ENCODE measurements around the gene PHTF1.
"Not testable (repeated sequence)": the region's sequence is repeated elsewhere in the genome, so short reads cannot be mapped to it uniquely, and the experiment has no call there.

PHTF1 gene

DNA sequence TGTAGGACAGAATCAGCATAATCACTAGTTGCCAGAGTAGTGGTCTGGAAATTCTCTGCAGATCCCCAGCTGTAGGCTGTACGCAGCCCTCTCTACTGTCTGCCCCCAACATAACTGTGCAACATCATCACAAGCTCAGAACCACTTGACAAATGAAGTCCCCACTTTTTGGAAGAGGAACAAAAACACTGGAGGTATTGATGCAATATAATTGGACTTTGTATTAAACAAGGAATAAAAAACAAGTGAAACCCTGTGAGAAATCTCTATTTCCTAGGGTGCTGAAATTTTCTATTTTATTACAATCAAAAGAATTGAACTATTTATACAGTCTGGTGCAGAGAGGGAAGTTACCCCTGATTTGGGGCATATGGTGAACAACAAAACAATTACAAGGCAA lies 15.2 kb downstream of the PHTF1 start:
- no peak for DNase-seq (ENCODE audit: extremely low spot score)
- TF ChIP-seq BHLHE40 (IDR thresholded peaks at IDR 0.05; ENCODE audit: borderline replicate concordance), result no peak
- TF ChIP-seq NFRKB (IDR thresholded peaks at IDR 0.05), result no peak
- no peak for TF ChIP-seq LEF1 (IDR thresholded peaks at IDR 0.05; ENCODE audit: borderline replicate concordance)
- TF ChIP-seq ELF4 (IDR thresholded peaks at IDR 0.05), result no peak
- no peak for TF ChIP-seq HDGF (IDR thresholded peaks at IDR 0.05; ENCODE audit: borderline replicate concordance)
- TF ChIP-seq FOXA1 (IDR thresholded peaks at IDR 0.05), result no peak
- no peak for TF ChIP-seq FOXK2 (IDR thresholded peaks at IDR 0.05)
- TF ChIP-seq CTBP1 (IDR thresholded peaks at IDR 0.05; ENCODE audit: borderline replicate concordance), result no peak
- no peak for TF ChIP-seq SP1 (IDR thresholded peaks at IDR 0.05)
- POLR2A ChIA-PET, result no interaction called here
- CTCF ChIA-PET, result no interaction called here

- ChIA-PET CTCF (no interaction called here), POLR2A (no interaction called here)
- DNase-seq (ENCODE audit: extremely low spot score), result no peak
- TF ChIP-seq ZNF384 (IDR thresholded peaks at IDR 0.05) (no peak), FOXK2 (IDR thresholded peaks at IDR 0.05) (no peak), SP1 (IDR thresholded peaks at IDR 0.05) (no peak), BHLHE40 (IDR thresholded peaks at IDR 0.05; ENCODE audit: borderline replicate concordance) (no peak), TARDBP (IDR thresholded peaks at IDR 0.05) (no peak), ELF4 (IDR thresholded peaks at IDR 0.05) (no peak), NFRKB (IDR thresholded peaks at IDR 0.05) (no peak)
Observed at GRCh38 chr1:113742515-113742914, 16.8 kb downstream of the PHTF1 start.

- TF ChIP-seq ELF4 (IDR thresholded peaks at IDR 0.05), result no peak
- TF ChIP-seq SP1 (IDR thresholded peaks at IDR 0.05), result no peak
- TF ChIP-seq CTBP1 (IDR thresholded peaks at IDR 0.05; ENCODE audit: borderline replicate concordance), result no peak
- no peak for TF ChIP-seq FOXA1 (IDR thresholded peaks at IDR 0.05)
- TF ChIP-seq ARNT (IDR thresholded peaks at IDR 0.05), result no peak
- TF ChIP-seq L3MBTL2 (conservative IDR thresholded peaks at IDR 0.05), result no peak
- no peak for TF ChIP-seq FOXK2 (IDR thresholded peaks at IDR 0.05)
- TF ChIP-seq ZNF384 (IDR thresholded peaks at IDR 0.05), result no peak
- no peak for TF ChIP-seq HDGF (IDR thresholded peaks at IDR 0.05; ENCODE audit: borderline replicate concordance)
- TF ChIP-seq NFRKB (IDR thresholded peaks at IDR 0.05), result no peak
- TF ChIP-seq BHLHE40 (IDR thresholded peaks at IDR 0.05; ENCODE audit: borderline replicate concordance), result no peak
- no peak for TF ChIP-seq LEF1 (IDR thresholded peaks at IDR 0.05; ENCODE audit: borderline replicate concordance)
- no peak for TF ChIP-seq FOXM1 (IDR thresholded peaks at IDR 0.05; ENCODE audit: borderline replicate concordance)
- no peak for TF ChIP-seq SUZ12 (IDR thresholded peaks at IDR 0.05)
- POLR2A ChIA-PET, result no interaction called here
- DNase-seq (ENCODE audit: extremely low spot score), result no peak
- CTCF ChIA-PET, result no interaction called here
Observed at GRCh38 chr1:113734357-113735055, 24.8 kb downstream of the PHTF1 start.

DNA sequence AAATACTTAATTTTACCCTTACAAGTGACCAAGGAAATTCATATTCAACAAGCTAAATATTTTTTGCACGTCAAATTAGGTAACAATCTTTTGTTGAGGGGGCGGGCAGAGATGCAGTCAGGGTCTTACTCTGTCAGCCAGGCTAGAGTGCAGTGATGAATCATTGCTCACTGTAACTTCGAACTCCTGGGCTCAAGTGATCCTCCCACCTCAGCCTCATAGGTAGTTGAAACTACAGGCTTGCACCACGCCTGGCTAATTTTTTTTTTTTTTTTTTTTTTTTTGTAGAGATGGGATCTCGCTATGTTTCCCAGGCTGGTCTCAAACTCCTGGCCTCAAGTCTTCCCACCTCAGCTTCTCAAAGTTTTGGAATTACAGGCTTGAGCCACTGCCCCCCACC lies 26.5 kb downstream of the PHTF1 start:
- ChIA-PET POLR2A (no interaction called here), CTCF (no interaction called here)
- TF ChIP-seq L3MBTL2 (conservative IDR thresholded peaks at IDR 0.05), result no peak
- no peak for TF ChIP-seq SP1 (IDR thresholded peaks at IDR 0.05)
- no peak for TF ChIP-seq SUZ12 (IDR thresholded peaks at IDR 0.05)
- TF ChIP-seq ARNT (IDR thresholded peaks at IDR 0.05), result no peak
- no peak for TF ChIP-seq BHLHE40 (IDR thresholded peaks at IDR 0.05; ENCODE audit: borderline replicate concordance)
- no peak for TF ChIP-seq FOXA1 (IDR thresholded peaks at IDR 0.05)
- no peak for TF ChIP-seq ELF4 (IDR thresholded peaks at IDR 0.05)
- no peak for TF ChIP-seq FOXM1 (IDR thresholded peaks at IDR 0.05; ENCODE audit: borderline replicate concordance)
- TF ChIP-seq PKNOX1 (IDR thresholded peaks at IDR 0.05), result no peak
- no peak for TF ChIP-seq CTBP1 (IDR thresholded peaks at IDR 0.05; ENCODE audit: borderline replicate concordance)
- no peak for TF ChIP-seq FOXK2 (IDR thresholded peaks at IDR 0.05)
- TF ChIP-seq LEF1 (IDR thresholded peaks at IDR 0.05; ENCODE audit: borderline replicate concordance), result no peak
- TF ChIP-seq NFRKB (IDR thresholded peaks at IDR 0.05), result no peak
- no peak for TF ChIP-seq TARDBP (IDR thresholded peaks at IDR 0.05)
- no peak for TF ChIP-seq ZNF384 (IDR thresholded peaks at IDR 0.05)
- TF ChIP-seq HDGF (IDR thresholded peaks at IDR 0.05; ENCODE audit: borderline replicate concordance), result no peak
- DNase-seq (ENCODE audit: extremely low spot score), result no peak

- TF ChIP-seq ARNT (IDR thresholded peaks at IDR 0.05), result no peak
- TF ChIP-seq NFRKB (IDR thresholded peaks at IDR 0.05), result no peak
- CTCF ChIA-PET, result no interaction called here
- POLR2A ChIA-PET, result no interaction called here
- DNase-seq (ENCODE audit: extremely low spot score), result no peak
Observed at GRCh38 chr1:113721010-113721409, 38.3 kb downstream of the PHTF1 start.

DNA sequence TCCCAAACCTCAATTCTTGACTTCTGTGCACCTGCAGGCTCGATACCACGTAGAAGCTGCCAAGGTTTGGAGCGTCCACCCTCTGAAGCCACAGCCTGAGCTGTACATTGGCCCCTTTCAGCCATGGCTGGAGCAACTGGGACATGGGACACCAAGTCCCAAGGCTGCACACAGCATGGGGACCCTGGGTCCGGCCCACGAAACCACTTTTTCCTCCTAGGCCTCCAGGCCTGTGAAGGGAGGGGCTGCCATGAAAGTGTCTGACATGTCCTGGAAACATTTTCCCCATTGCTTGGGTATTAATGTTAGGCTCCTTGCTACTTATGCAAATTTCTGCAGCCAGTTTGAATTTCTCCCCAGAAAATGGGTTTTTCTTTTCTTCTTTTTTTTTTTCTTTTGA lies 40.7 kb downstream of the PHTF1 start:
- POLR2A ChIA-PET, CTCF ChIA-PET: not testable (repeated sequence)

DNA sequence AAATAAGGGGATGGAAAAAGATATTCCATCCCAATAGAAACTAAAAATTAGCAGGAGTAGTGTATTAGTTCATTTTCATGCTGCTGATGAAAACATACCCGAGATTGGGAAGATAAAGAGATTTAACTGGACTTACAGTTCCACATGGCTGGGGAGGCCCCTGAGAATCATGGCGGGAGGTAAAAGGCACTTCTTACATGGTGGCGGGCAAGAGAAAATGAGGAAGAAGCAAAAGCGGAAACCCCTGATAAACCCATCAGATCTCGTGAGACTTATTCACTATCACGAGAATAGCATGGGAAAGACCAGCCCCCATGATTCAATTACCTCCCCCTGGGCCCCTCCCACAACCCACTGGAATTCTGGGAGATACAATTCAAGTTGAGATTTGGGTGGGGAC lies 41.8 kb downstream of the PHTF1 start:
- DNase-seq (ENCODE audit: extremely low spot score); POLR2A ChIA-PET; CTCF ChIA-PET: not testable (repeated sequence)

More for the DNA sequence above, 40.7 kb downstream of the PHTF1 start:
- not testable (repeated sequence) for DNase-seq (ENCODE audit: extremely low spot score)

GRCh38 chr1:113714606-113715269 lies 44.5 kb downstream of the PHTF1 start:
- CTCF ChIA-PET, result interaction anchor here (0.7 kb wide), 1 partner anchor 16 kb away, joined by 3 read pairs; no protein-coding TSS in a partner anchor
- TF ChIP-seq ZNF384 (IDR thresholded peaks at IDR 0.05) (no peak), HDGF (IDR thresholded peaks at IDR 0.05; ENCODE audit: borderline replicate concordance) (no peak), BHLHE40 (IDR thresholded peaks at IDR 0.05; ENCODE audit: borderline replicate concordance) (no peak), PKNOX1 (IDR thresholded peaks at IDR 0.05) (no peak), L3MBTL2 (conservative IDR thresholded peaks at IDR 0.05) (no peak), NFRKB (IDR thresholded peaks at IDR 0.05) (no peak), SP1 (IDR thresholded peaks at IDR 0.05) (no peak), SUZ12 (IDR thresholded peaks at IDR 0.05) (no peak), FOXK2 (IDR thresholded peaks at IDR 0.05) (no peak), LEF1 (IDR thresholded peaks at IDR 0.05; ENCODE audit: borderline replicate concordance) (no peak), FOXA1 (IDR thresholded peaks at IDR 0.05) (no peak), ELF4 (IDR thresholded peaks at IDR 0.05) (no peak), ARNT (IDR thresholded peaks at IDR 0.05) (no peak), TARDBP (IDR thresholded peaks at IDR 0.05) (no peak), CTBP1 (IDR thresholded peaks at IDR 0.05; ENCODE audit: borderline replicate concordance) (no peak), FOXM1 (IDR thresholded peaks at IDR 0.05; ENCODE audit: borderline replicate concordance) (no peak)
- DNase-seq (ENCODE audit: extremely low spot score), result no peak
- POLR2A ChIA-PET, result no interaction called here

Data from HEK293T (cell line).